HepG2 (cell line): Measurements from ENCODE around the gene PRKG1. TPM values are rescaled to one million over a fixed set of nuclear protein-coding genes. Genes with fewer than 3 reads are reported as not detected.
A peak's percentile ranks its signal among the peaks of the same experiment; 100 is the strongest.

Experiments
- ATAC-seq: fragments of 200-7000 bp; cut with Tn5 transposase; 3 replicates; pipeline ENCODE4 v1.9.1; 2020; ENCODE audit warnings: mild to moderate bottlenecking, moderate library complexity
- BruUV-seq: library from RNA; stranded (reverse); fragments of 400-500 nt; replicated peaks from 2 replicates; lab custom pipeline; 2021; lab: Mats Ljungman, UMichigan
- CTCF ChIA-PET: fragments of 300-600 bp; formaldehyde crosslinking; extraction: SDS; loops from one replicate; lab custom pipeline; 2021; ENCODE audit warnings: low total read pairs, inconsistent platforms, low intra/inter-chr PET ratio; lab: Yijun Ruan, JAX
- POLR2A ChIA-PET: fragments of 350-600 bp; sonication (Branson Sonifier 250); formaldehyde crosslinking; loops from one replicate; lab custom pipeline; 2020; ENCODE audit warnings: antibody characterized with exemption, inconsistent platforms; lab: Yijun Ruan, JAX
- DNase-seq: peaks from one replicate; pipeline ENCODE4 v3.0.0-alpha.2; 2015; ENCODE audit warnings: low spot score
- FAIRE-seq: peaks from 3 replicates; lab custom pipeline; 2011; peaks lifted over from hg19 to GRCh38; lab: Jason Lieb, UNC
- H2AFZ ChIP-seq: one replicate; pipeline ENCODE4 v1.6.1; 2011; ENCODE audit warnings: low read length, inconsistent platforms
- H3K27ac ChIP-seq: fragments of 300-600 bp; 3 replicates; pipeline ENCODE4 v1.8.0; 2011; ENCODE audit warnings: mixed run types, mild to moderate bottlenecking, mixed read lengths, low read length, inconsistent platforms; ENCODE audit not compliant: insufficient read depth; ENCODE audit errors: extremely low read length
- H3K27me3 ChIP-seq, 2 experiments: fragments of 200-600 bp in 1 of 2; 2 replicates in 1 of 2; 3 replicates in 1 of 2; pipeline versions ENCODE4 v1.6.0 to v1.8.0; 2011; ENCODE audit warnings: low read length in 2 of 2, mild to moderate bottlenecking in 2 of 2, moderate library complexity in 2 of 2, inconsistent platforms in 1 of 2; ENCODE audit not compliant: insufficient read depth in 2 of 2, control insufficient read depth in 1 of 2
- H3K36me3 ChIP-seq, 2 experiments: fragments of 200-600 bp in 1 of 2; replicated peaks in 1 of 2; 2 replicates in 1 of 2; 3 replicates in 1 of 2; pipeline versions ENCODE4 v1.5.1 to v1.8.0; 2011; ENCODE audit warnings: low read length in 2 of 2, inconsistent platforms in 1 of 2; ENCODE audit not compliant: insufficient read depth in 2 of 2, control insufficient read depth in 1 of 2
- H3K4me1 ChIP-seq: 2 replicates; pipeline ENCODE4 v1.5.1; 2012; ENCODE audit warnings: low read length, inconsistent platforms; ENCODE audit not compliant: insufficient read depth
- H3K4me2 ChIP-seq: 2 replicates; pipeline ENCODE4 v1.6.0; 2011; ENCODE audit warnings: low read depth, low read length, inconsistent platforms
- H3K4me3 ChIP-seq, 3 experiments: fragments of 200-600 bp in 1 of 3; sonication (generic), shearing (Covaris generic) in 1 of 3; replicated peaks in 1 of 3; 2 replicates each; pipeline ENCODE4 v1.5.1; 2011 to 2016; ENCODE audit warnings: low read length in 3 of 3, inconsistent platforms in 2 of 3, low read depth in 2 of 3, mild to moderate bottlenecking in 2 of 3, control low read depth in 1 of 3, mixed read lengths in 1 of 3; ENCODE audit not compliant: insufficient read depth in 1 of 3
- H3K79me2 ChIP-seq: one replicate; pipeline ENCODE4 v1.6.1; 2011; ENCODE audit warnings: low read length, inconsistent platforms; ENCODE audit not compliant: insufficient read depth
- H3K9ac ChIP-seq: 2 replicates; pipeline ENCODE4 v1.6.0; 2011; ENCODE audit warnings: mild to moderate bottlenecking, low read depth, low read length, inconsistent platforms; ENCODE audit not compliant: insufficient read depth
- H3K9me3 ChIP-seq: 2 replicates; pipeline ENCODE4 v1.5.1; 2012; ENCODE audit warnings: mild to moderate bottlenecking, low read length
- H4K20me1 ChIP-seq: 2 replicates; pipeline ENCODE4 v1.6.0; 2011; ENCODE audit warnings: inconsistent platforms, mild to moderate bottlenecking, low read length, moderate library complexity; ENCODE audit not compliant: insufficient read depth
- CTCF ChIP-seq: sonication (generic); formaldehyde crosslinking; IDR thresholded peaks from 2 replicates; pipeline ENCODE4 v1.5.0; 2020; ENCODE audit warnings: mild to moderate bottlenecking, missing genetic modification reagents, moderate library complexity
- FOXO1 ChIP-seq: sonication (generic); formaldehyde crosslinking; IDR thresholded peaks from 2 replicates; pipeline ENCODE4 v1.4.0; 2020; ENCODE audit warnings: missing genetic modification reagents
- LCORL ChIP-seq, 2 experiments: fragments of 450-650 bp in 1 of 2; sonication (generic) in 1 of 2; formaldehyde crosslinking in 1 of 2; IDR thresholded peaks; 2 replicates each; pipeline versions ENCODE4 v1.5.0 to v1.6.1; 2017 to 2020; ENCODE audit warnings: antibody characterized with exemption in 1 of 2, missing genetic modification reagents in 1 of 2
- SKI ChIP-seq: fragments of 450-650 bp; IDR thresholded peaks from one replicate; pipeline ENCODE4 v1.6.1; 2018; ENCODE audit warnings: mild to moderate bottlenecking; ENCODE audit not compliant: partially characterized antibody
- SMC3 ChIP-seq: IDR thresholded peaks from 2 replicates; pipeline ENCODE4 v1.6.1; 2011; ENCODE audit warnings: low read length, improper control_type of control experiment
- TEAD3 ChIP-seq: optimal IDR thresholded peaks from 2 replicates; pipeline ENCODE3; 2016; ENCODE audit warnings: borderline replicate concordance
- TERF1 ChIP-seq: sonication (generic); formaldehyde crosslinking; IDR thresholded peaks from 2 replicates; pipeline ENCODE4 v1.8.0; 2022; ENCODE audit warnings: mild to moderate bottlenecking, missing genetic modification reagents, moderate library complexity
- ZKSCAN8 ChIP-seq: IDR thresholded peaks from 2 replicates; pipeline ENCODE4 v1.6.1; 2016; ENCODE audit warnings: borderline replicate concordance, missing genetic modification reagents, missing compliant biosample characterization
- ZNF598 ChIP-seq: sonication (generic); formaldehyde crosslinking; IDR thresholded peaks from 2 replicates; pipeline ENCODE4 v1.5.1; 2020; ENCODE audit warnings: mild to moderate bottlenecking, missing genetic modification reagents, borderline replicate concordance
- WGBS: methylation state at CpG from one replicate; pipeline ENCODE4 v1.1.6; 2017; ENCODE audit warnings: low lambda C conversion rate; 5-methylcytosine and 5-hydroxymethylcytosine counted together
- in situ Hi-C: cut with HindIII; loops from 2 replicates; pipeline ENCODE4 v1.10.0; 2017; ENCODE audit warnings: low pct_unique_long_range_greater_than_20kb; ENCODE audit not compliant: extremely low pct_ligation_motif_present
- intact Hi-C: fragments of 100-400 bp; cut with micrococcal nuclease; formaldehyde crosslinking; loops from one replicate; pipeline ENCODE4 v1.10.0; 2022; ENCODE audit not compliant: unreplicated experiment
- polyA plus RNA-seq, 8 experiments: library from polyadenylated mRNA; depleted of rRNA in 3 of 8; stranded (reverse) in 7 of 8; unstranded in 1 of 8; fragments of >200 nt; fragmentation: Illumina TruSeq in 4 of 8; extraction: Trizol in 4 of 8; gene quantifications; 2 replicates each; pipeline versions ENCODE4 v1.2.1 to v1.2.3, GENCODE V29; 2011 to 2016; ENCODE audit warnings: low read depth in 4 of 8, missing spikeins in 1 of 8, mixed read lengths in 1 of 8; ENCODE audit not compliant: insufficient read depth in 1 of 8
- total RNA-seq, 5 experiments: library from RNA; depleted of rRNA; stranded (reverse); fragments of >200 nt; fragmentation: Illumina TruSeq; extraction: Trizol; gene quantifications; 2 replicates each; pipeline ENCODE4 v1.2.3, GENCODE V29; 2016; ENCODE audit warnings: low read depth in 1 of 5

Gene PRKG1
- total and polyA plus RNA-seq, 2 of the 13 experiments (the other 11 are each of a cell fraction or from before 2014, with no cell fraction given): 0.01 TPM; not detected in 1

GRCh38 chr10:51368943-51369342 is 294.7 kb downstream of the PRKG1 start:
- Histone ChIP-seq H3K27me3 (no peaks in the 10 kb centered on the region), H3K79me2 (no peaks in the 10 kb centered on the region), H4K20me1 (no peaks in the 10 kb centered on the region), H3K4me3 (no peak overlapping the region), H3K27ac (no peak overlapping the region), H3K4me2 (no peak overlapping the region), H2AFZ (no peak overlapping the region), H3K36me3 (no peaks in the 10 kb centered on the region), H3K4me1 (no peaks in the 10 kb centered on the region), H3K9me3 (no peaks in the 10 kb centered on the region), H3K9ac (no peak overlapping the region)
- FAIRE-seq: no peak
- in situ Hi-C loops: no loop called here
- no peak for DNase-seq
- TF ChIP-seq TEAD3 (CRISPR knock-in tag) (peak; percentile 47), CTCF (peak; percentile 34), SKI (no peak), TERF1 (no peak)
- ChIA-PET POLR2A (no interaction called here), CTCF (no interaction called here)
- intact Hi-C loops: no loop called here
- BruUV-seq: no TSS peak
- 4% methylated on average over 5 of the region's 5 CpGs for WGBS
- ATAC-seq: no peak

GRCh38 chr10:51369903-51370302 is 295.6 kb downstream of the PRKG1 start:
- intact Hi-C loops: no loop called here
- no peak for ATAC-seq

More at GRCh38 chr10:51369903-51370302, 295.6 kb downstream of the PRKG1 start:
- in situ Hi-C loops: no loop called here
- TF ChIP-seq FOXO1 (no peak), ZNF598 (CRISPR knock-in tag) (no peak), ZKSCAN8 (CRISPR knock-in tag) (no peak), LCORL (IDR thresholded peaks at IDR 0.05) (no peak), LCORL (CRISPR knock-in tag; IDR thresholded peaks at IDR 0.05) (no peak), SMC3 (no peak)
- Histone ChIP-seq H3K27me3 (no peaks in the 10 kb centered on the region), H4K20me1 (no peaks in the 10 kb centered on the region), H3K4me1 (no peaks in the 10 kb centered on the region), H3K4me3 (no peak overlapping the region), H3K79me2 (no peaks in the 10 kb centered on the region), H3K36me3 (no peaks in the 10 kb centered on the region), H3K27ac (no peak overlapping the region), H3K9ac (no peak overlapping the region), H3K4me2 (no peak overlapping the region), H2AFZ (no peak overlapping the region), H3K9me3 (no peaks in the 10 kb centered on the region)
- DNase-seq (no peak), FAIRE-seq (no peak)
- CTCF ChIA-PET: no interaction called here
- 0% methylated on average over 2 of the region's 2 CpGs for WGBS
- POLR2A ChIA-PET: no interaction called here
- BruUV-seq: no TSS peak
